SK-N-SH (cell line): ENCODE data around the gene SPOCK1. TPM values are rescaled to one million over a fixed set of nuclear protein-coding genes. Genes with fewer than 3 reads are reported as not detected.

Experiments used
- CTCF ChIA-PET: fragments of 300-600, 350-600 bp; formaldehyde crosslinking; extraction: SDS; loops from one replicate; lab custom pipeline; 2021; lab: Yijun Ruan, JAX
- POLR2A ChIA-PET: fragments of 350-600 bp; sonication (Branson Sonifier 250); formaldehyde crosslinking; extraction: SDS; loops from one replicate; lab custom pipeline; 2020; ENCODE audit warnings: antibody characterized with exemption, inconsistent platforms; lab: Yijun Ruan, JAX
- DNase-seq: peaks from one replicate; pipeline ENCODE4 v3.0.0; 2012
- H2AFZ ChIP-seq: fragments of 200-600 bp; sonication (generic); 2 replicates; pipeline ENCODE4 v1.8.1; 2016; ENCODE audit warnings: antibody characterized with exemption, mild to moderate bottlenecking, low read depth
- H3F3A ChIP-seq: fragments of 200-600 bp; sonication (generic); replicated peaks from 2 replicates; pipeline ENCODE3; 2016; ENCODE audit warnings: antibody characterized with exemption, mild to moderate bottlenecking; ENCODE audit not compliant: insufficient read depth
- H3K27ac ChIP-seq, 2 experiments: fragments of 200-500 bp in 1 of 2; fragments of 200-600 bp in 1 of 2; sonication (Bioruptor generic) in 1 of 2; sonication (generic), shearing (Covaris generic) in 1 of 2; 2 replicates each; pipeline versions ENCODE4 v1.5.1 to v1.6.1; 2014 to 2016; ENCODE audit warnings: low read depth in 2 of 2, inconsistent platforms in 1 of 2, low read length in 1 of 2, mild to moderate bottlenecking in 1 of 2, mixed read lengths in 1 of 2
- H3K27me3 ChIP-seq: fragments of 200-600 bp; sonication (generic), shearing (Covaris generic); 2 replicates; pipeline ENCODE4 v1.6.1; 2016; ENCODE audit warnings: mixed run types; ENCODE audit not compliant: insufficient read depth
- H3K36me3 ChIP-seq, 2 experiments: fragments of 200-500 bp in 1 of 2; fragments of 200-600 bp in 1 of 2; sonication (Bioruptor generic) in 1 of 2; sonication (generic) in 1 of 2; replicated peaks in 1 of 2; 2 replicates each; pipeline versions ENCODE3 to v1.5.1; 2014 to 2016; ENCODE audit warnings: low read length in 1 of 2, mild to moderate bottlenecking in 1 of 2; ENCODE audit not compliant: insufficient read depth in 2 of 2, control insufficient read depth in 1 of 2
- H3K4me1 ChIP-seq, 2 experiments: fragments of 200-500 bp in 1 of 2; fragments of 200-600 bp in 1 of 2; sonication (Bioruptor generic) in 1 of 2; sonication (generic), shearing (Covaris generic) in 1 of 2; 2 replicates each; pipeline versions ENCODE4 v1.5.1 to v1.6.1; 2014 to 2016; ENCODE audit warnings: low read depth in 1 of 2, low read length in 1 of 2, mixed run types in 1 of 2; ENCODE audit not compliant: insufficient read depth in 2 of 2, control insufficient read depth in 1 of 2
- H3K4me2 ChIP-seq: fragments of 200-600 bp; sonication (generic), shearing (Covaris generic); 2 replicates; pipeline ENCODE4 v1.6.1; 2017; ENCODE audit warnings: mixed run types
- H3K4me3 ChIP-seq, 2 experiments: fragments of 200-500 bp in 1 of 2; fragments of 200-600 bp in 1 of 2; sonication (Bioruptor generic) in 1 of 2; sonication (generic), shearing (Covaris generic) in 1 of 2; 2 replicates each; pipeline versions ENCODE4 v1.5.1 to v1.8.1; 2014 to 2016; ENCODE audit warnings: low read depth in 2 of 2, inconsistent platforms in 1 of 2, low read length in 1 of 2, mild to moderate bottlenecking in 1 of 2, mixed read lengths in 1 of 2, moderate library complexity in 1 of 2
- H3K79me2 ChIP-seq: fragments of 200-600 bp; sonication (generic); 2 replicates; pipeline ENCODE4 v1.8.1; 2017; ENCODE audit warnings: mild to moderate bottlenecking; ENCODE audit not compliant: insufficient read depth
- H3K9ac ChIP-seq: fragments of 200-600 bp; sonication (generic); 2 replicates; pipeline ENCODE4 v1.6.1; 2017; ENCODE audit warnings: mixed run types
- H3K9me2 ChIP-seq: fragments of 200-600 bp; sonication (generic); 2 replicates; pipeline ENCODE4 v1.6.1; 2017; ENCODE audit warnings: mixed run types
- H3K9me3 ChIP-seq: fragments of 200-600 bp; sonication (generic); 2 replicates; pipeline ENCODE4 v1.6.1; 2017; ENCODE audit warnings: mixed run types, mild to moderate bottlenecking, moderate library complexity
- H4K20me1 ChIP-seq: fragments of 200-600 bp; sonication (generic); 2 replicates; pipeline ENCODE4 v1.6.1; 2017; ENCODE audit warnings: mild to moderate bottlenecking, mixed run types; ENCODE audit not compliant: insufficient read depth
- GATA2 ChIP-seq: sonication (generic); formaldehyde crosslinking; IDR thresholded peaks from 2 replicates; pipeline ENCODE4 v1.5.0; 2020; ENCODE audit warnings: mild to moderate bottlenecking, missing genetic modification reagents
- YY1 ChIP-seq: IDR thresholded peaks from 2 replicates; pipeline ENCODE4 v1.4.0; 2012; ENCODE audit warnings: low read depth, mild to moderate bottlenecking
- WGBS: methylation state at CpG from one replicate; pipeline ENCODE4 v1.1.6; 2017; ENCODE audit warnings: low lambda C conversion rate; 5-methylcytosine and 5-hydroxymethylcytosine counted together
- polyA plus RNA-seq, 3 experiments: library from polyadenylated mRNA; depleted of rRNA; stranded (reverse); fragments of >200 nt; gene quantifications; 2 replicates each; pipeline ENCODE4 v1.2.3, GENCODE V29; 2012
- TF ChIP-seq, protein P1 (sequence below): IDR thresholded peaks from 2 replicates; pipeline ENCODE4 v1.6.1; 2012; ENCODE audit warnings: mild to moderate bottlenecking, low read depth, low read length, moderate library complexity

The SPOCK1 gene
- polyA plus RNA-seq, 1 of the 3 experiments (the other 2 are of a cell fraction): 11.3 TPM

DNA sequence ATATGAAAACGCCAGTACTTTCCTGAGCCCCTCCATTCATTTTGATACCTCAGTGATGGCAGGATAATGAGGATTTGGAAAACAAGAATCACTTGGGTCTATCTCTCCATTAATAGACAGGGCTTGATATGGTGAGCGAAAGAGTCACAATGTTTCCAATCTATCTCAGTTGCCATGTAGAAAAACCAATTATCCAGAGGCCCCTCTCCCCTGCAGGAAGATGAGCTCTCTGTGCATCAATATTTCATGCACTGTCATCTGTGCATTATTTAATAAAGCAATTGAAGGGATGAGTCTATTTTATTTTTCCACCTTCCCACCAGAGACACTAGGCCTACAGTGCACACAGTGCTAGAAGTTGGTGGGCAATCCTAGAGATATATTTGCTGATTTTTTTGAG lies 326.9 kb downstream of the SPOCK1 start:
- no peak overlapping the region for H3K4me3 ChIP-seq
- H3K27ac ChIP-seq: no peak overlapping the region
- no peaks in the 10 kb centered on the region for H3K9me2 ChIP-seq
- no peaks in the 10 kb centered on the region for H4K20me1 ChIP-seq
- no peak overlapping the region for H3K9ac ChIP-seq
- TF ChIP-seq, protein P1, sequence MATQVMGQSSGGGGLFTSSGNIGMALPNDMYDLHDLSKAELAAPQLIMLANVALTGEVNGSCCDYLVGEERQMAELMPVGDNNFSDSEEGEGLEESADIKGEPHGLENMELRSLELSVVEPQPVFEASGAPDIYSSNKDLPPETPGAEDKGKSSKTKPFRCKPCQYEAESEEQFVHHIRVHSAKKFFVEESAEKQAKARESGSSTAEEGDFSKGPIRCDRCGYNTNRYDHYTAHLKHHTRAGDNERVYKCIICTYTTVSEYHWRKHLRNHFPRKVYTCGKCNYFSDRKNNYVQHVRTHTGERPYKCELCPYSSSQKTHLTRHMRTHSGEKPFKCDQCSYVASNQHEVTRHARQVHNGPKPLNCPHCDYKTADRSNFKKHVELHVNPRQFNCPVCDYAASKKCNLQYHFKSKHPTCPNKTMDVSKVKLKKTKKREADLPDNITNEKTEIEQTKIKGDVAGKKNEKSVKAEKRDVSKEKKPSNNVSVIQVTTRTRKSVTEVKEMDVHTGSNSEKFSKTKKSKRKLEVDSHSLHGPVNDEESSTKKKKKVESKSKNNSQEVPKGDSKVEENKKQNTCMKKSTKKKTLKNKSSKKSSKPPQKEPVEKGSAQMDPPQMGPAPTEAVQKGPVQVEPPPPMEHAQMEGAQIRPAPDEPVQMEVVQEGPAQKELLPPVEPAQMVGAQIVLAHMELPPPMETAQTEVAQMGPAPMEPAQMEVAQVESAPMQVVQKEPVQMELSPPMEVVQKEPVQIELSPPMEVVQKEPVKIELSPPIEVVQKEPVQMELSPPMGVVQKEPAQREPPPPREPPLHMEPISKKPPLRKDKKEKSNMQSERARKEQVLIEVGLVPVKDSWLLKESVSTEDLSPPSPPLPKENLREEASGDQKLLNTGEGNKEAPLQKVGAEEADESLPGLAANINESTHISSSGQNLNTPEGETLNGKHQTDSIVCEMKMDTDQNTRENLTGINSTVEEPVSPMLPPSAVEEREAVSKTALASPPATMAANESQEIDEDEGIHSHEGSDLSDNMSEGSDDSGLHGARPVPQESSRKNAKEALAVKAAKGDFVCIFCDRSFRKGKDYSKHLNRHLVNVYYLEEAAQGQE: no peak
- TF ChIP-seq YY1: no peak
- TF ChIP-seq, all 33 proteins: peak for 0
- DNase-seq: no peak
- Histone ChIP-seq H3K79me2 (peaks cover 10% of the 10 kb centered on the region; the same call in 1 of the 2 replicates), H2AFZ (no peak overlapping the region), H3K36me3 (no peaks in the 10 kb centered on the region), H3K27me3 (no peaks in the 10 kb centered on the region), H3K4me1 (peaks cover 0 to 11% of the 10 kb centered on the region in 2 experiments; a peak in 2 of 4 replicates), H3K4me2 (no peak overlapping the region), H3K9me3 (no peaks in the 10 kb centered on the region), H3F3A (peaks cover 2% of the 10 kb centered on the region)
- WGBS: 44% methylated on average over 2 of the region's 2 CpGs
- ChIA-PET CTCF (interaction anchor here (0.7 to 1.5 kb wide), 4 partner anchors 9 to 336 kb away, joined by 3 to 4 read pairs (median 3); no protein-coding TSS in a partner anchor), POLR2A (interaction anchor here (1.0 kb wide), 1 partner anchor 9 kb away, joined by 4 read pairs; no protein-coding TSS in a partner anchor)

DNA sequence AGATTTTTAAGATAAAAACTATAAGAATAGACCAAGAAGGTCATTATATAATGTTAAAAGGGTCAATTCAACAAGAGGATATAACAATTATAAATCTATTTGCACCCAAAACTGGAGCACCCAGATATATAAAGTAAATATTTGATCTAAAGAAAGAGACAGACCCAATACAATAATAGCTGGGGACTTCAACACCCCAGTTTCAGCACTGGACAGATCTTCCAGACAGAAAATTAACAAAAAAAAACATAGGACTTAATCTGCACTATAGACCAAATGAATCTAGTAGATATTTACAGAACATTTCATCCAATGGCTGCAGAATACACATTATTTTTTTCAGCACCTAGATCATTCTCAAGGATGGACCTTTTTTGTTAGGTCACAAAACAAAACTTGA lies 331.9 kb downstream of the SPOCK1 start:
- no peaks in the 10 kb centered on the region for H4K20me1 ChIP-seq
- H3F3A ChIP-seq: peaks cover 2% of the 10 kb centered on the region
- H3K9ac ChIP-seq: no peak overlapping the region
- no peaks in the 10 kb centered on the region for H3K9me3 ChIP-seq
- no peak for DNase-seq
- no peak overlapping the region for H3K4me3 ChIP-seq
- H3K9me2 ChIP-seq: no peaks in the 10 kb centered on the region
- CTCF ChIA-PET: no interaction called here
- H3K27me3 ChIP-seq: no peaks in the 10 kb centered on the region
- H3K79me2 ChIP-seq: peaks cover 35% of the 10 kb centered on the region; the same call in 1 of the 2 replicates
- no peak overlapping the region for H3K4me2 ChIP-seq
- POLR2A ChIA-PET: no interaction called here
- H3K27ac ChIP-seq: no peak overlapping the region
- no peaks in the 10 kb centered on the region for H3K36me3 ChIP-seq
- TF ChIP-seq, protein P1: 0 out of 2 replicates have a peak, but pooled peaks have one; percentile 19
- no peak for TF ChIP-seq GATA2 (CRISPR knock-in tag)
- no peak overlapping the region for H2AFZ ChIP-seq
- no peaks in the 10 kb centered on the region for H3K4me1 ChIP-seq
